Middle frontal gyrus (tissue), 1 donor: ENCODE results near the gene FOXD4.
"Not testable (repeated sequence)": the region's sequence is repeated elsewhere in the genome, so short reads cannot be mapped to it uniquely, and the experiment has no call there.

Experiments used
- DNase-seq: peaks from one replicate; pipeline ENCODE4 v3.0.0-alpha.2; 2015; ENCODE audit warnings: low spot score; ENCODE audit errors: extremely low spot score

Gene FOXD4

DNA sequence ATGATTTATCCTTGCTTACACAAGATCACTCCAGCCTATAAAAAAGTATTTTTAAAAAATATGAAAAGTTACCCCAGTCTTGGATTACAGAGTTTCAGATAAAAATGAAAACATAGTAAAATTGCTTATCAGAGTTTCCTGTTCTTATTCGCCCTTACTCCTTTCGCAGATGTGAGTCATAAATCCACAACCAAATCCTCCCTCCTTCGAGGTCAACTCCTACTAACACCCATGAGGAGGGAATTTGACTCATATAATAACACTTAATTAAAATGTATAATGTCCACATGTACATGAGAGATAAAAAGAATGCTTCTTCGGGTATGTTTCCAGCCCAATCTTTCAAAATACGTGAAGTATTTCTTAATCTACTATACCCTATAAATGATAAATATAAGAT, 23.9 kb downstream of the FOXD4 start:
- not testable (repeated sequence) for DNase-seq

DNA sequence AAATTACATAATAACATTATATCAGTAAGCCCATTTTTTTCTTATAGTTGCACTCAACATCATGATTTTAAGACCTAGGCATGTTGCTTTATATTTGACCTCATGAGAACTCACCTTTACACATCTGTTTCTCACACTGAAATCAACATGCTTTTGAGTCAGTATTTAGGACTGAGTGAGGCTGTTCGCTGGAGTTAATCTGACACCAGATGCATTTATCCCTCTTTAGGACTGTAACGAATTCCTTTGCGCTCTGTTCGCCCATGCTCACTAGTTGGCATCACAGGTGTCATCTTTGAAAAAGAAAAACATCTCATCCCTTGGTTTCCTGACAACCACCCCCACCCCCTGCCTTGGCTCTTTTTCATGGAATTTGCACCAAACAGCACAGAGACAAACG, 24.3 kb downstream of the FOXD4 start:
- DNase-seq, result not testable (repeated sequence)

DNA sequence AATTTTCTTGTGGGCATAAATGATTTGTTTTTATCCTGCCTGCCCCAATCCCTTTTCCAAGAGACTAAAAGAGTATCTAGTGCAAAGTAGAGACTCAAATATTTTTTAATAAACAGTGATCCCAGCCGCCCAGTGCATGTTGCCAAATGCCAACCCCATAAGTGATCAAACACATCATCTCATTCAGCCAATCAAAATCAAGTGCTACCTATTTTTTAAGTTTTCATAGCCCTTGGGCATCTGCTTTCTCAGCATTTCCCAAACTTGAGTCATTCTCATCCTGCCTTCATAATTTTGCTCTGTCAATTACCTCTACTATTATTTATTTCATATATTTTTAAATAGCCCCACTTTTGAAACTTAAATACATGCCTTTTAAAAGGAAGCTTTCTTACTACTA, 27.4 kb downstream of the FOXD4 start:
- not testable (repeated sequence) for DNase-seq

DNA sequence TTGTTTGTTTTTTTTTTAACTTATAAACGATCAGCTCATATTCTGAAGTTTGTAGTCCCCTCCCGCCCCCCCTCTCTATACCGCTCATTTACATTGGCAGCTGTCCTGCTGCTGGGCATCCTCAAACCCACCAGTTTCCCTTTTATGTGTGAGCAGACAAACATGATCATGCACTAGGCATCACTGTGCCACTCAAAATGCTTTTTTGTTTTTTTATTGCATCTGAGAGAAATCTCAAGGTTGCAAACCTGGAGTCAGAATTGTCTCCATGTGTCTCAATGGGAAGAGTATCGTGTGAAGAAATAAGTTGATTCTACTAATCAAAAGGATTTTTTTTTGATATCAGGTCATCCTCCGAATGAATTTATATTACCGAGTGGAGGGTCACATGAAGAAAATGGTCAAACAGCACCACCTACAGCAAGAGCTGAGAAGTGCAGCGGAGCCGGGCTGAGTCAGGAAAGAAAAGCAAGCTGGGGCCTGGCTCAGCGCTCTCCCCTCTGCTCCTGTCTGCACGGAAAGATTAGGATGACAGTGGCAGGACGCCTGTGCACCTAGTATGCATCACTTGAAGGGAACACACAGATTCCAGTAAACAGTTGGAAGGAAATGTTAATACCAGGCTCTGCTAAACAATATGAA, 29.7 kb downstream of the FOXD4 start:
- DNase-seq, result not testable (repeated sequence)

- not testable (repeated sequence) for DNase-seq
Observed at GRCh38 chr9:87860-88259, 30.4 kb downstream of the FOXD4 start.

- not testable (repeated sequence) for DNase-seq
Observed at GRCh38 chr9:87105-87504, 31.1 kb downstream of the FOXD4 start.

DNA sequence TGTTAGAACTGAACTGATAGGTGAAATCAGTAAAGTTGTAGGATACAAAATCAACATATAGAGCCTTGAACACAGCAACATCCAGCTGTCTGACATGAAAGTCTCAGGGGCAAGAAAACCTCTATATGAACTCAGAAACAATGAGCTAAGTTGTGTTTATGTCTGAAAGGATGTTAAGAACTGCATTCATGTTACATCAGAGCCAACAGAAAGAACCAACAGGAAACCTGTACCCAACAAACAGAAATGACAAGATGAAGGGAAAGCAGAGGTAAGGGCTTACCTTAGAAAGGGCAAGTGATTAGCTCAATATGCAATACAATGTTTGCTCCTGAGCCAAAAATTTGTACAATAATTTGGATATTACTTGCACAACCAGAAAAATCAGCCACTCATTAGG, 31.5 kb downstream of the FOXD4 start:
- not testable (repeated sequence) for DNase-seq

- not testable (repeated sequence) for DNase-seq
Observed at GRCh38 chr9:82932-83689, 35.1 kb downstream of the FOXD4 start.

GRCh38 chr9:78333-78732, 39.9 kb downstream of the FOXD4 start:
- DNase-seq, result not testable (repeated sequence)

- not testable (repeated sequence) for DNase-seq
Observed at GRCh38 chr9:76389-76788, 41.8 kb downstream of the FOXD4 start.

GRCh38 chr9:73900-74525, 44.2 kb downstream of the FOXD4 start:
- not testable (repeated sequence) for DNase-seq

DNA sequence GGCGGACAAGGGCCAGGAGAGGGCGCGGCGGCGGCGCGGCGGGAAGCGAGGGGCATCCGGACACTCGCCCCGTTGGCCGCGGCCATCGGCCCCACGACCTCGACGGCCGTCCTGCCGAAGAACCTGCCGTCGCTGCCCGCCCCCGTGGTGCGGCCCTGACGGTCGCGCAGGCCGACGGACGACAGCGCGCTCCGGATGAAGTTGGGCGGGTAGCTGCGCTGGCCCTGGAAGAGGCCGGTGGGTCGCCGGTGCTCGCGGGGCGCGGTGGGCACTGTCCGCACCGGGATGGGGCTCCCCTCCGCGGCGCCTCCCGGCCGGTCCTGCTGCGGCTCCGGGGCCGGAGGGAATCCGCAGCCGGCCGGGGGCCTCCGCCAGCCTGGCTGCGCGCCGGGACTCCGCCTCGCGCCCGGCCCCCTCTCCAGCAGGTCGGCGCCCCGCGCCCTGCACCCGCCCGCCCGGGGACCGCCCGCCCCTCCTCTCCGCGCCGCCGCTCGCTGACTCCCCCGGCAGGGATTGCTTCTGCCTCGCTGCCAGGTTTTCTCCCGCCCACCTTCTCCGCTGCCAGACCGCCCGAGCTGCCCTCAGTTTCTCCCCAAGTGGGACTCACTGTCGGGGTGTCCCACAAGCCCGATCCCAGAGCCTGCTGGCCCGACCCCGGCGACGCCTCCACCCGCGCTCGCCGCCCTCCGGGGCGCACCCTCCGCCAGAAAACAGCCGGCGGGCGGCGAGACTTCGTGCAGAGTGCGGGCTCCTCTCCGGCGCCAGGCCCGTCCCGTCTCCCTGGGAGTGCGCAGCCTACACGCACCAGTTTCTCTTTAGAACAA, 44.9 kb downstream of the FOXD4 start:
- DNase-seq, result not testable (repeated sequence)
